Measurements from ENCODE around the gene ERMP1. TPM values are rescaled to one million over a fixed set of nuclear protein-coding genes. Genes with fewer than 3 reads are reported as not detected.

ERMP1 gene
- polyA plus RNA-seq, 1 experiment: 6.1 TPM

DNA sequence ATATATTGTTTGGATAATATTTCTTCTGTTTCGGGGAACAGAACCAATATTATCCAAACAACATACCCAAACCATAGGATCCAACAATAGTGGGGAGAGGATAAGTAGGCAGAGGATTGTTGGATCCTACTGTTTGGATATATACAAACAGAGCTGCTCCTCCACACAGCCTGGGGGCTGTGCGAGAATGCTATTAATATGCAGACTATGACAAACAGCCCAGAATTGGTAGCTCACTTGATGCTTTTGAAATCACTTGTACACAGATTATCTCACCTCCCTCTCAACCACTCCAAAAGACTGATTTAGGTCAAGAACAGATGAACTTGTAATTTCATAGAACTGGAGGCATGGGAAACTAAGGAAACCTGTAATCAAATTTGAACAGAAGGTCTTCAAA lies 33.4 kb upstream of the ERMP1 start:
- TF ChIP-seq, protein P1, sequence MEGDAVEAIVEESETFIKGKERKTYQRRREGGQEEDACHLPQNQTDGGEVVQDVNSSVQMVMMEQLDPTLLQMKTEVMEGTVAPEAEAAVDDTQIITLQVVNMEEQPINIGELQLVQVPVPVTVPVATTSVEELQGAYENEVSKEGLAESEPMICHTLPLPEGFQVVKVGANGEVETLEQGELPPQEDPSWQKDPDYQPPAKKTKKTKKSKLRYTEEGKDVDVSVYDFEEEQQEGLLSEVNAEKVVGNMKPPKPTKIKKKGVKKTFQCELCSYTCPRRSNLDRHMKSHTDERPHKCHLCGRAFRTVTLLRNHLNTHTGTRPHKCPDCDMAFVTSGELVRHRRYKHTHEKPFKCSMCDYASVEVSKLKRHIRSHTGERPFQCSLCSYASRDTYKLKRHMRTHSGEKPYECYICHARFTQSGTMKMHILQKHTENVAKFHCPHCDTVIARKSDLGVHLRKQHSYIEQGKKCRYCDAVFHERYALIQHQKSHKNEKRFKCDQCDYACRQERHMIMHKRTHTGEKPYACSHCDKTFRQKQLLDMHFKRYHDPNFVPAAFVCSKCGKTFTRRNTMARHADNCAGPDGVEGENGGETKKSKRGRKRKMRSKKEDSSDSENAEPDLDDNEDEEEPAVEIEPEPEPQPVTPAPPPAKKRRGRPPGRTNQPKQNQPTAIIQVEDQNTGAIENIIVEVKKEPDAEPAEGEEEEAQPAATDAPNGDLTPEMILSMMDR (IDR thresholded peaks at IDR 0.05; ENCODE audit: low read depth, low read length): no peak
- no peaks in the 10 kb centered on the region for H3K9me3 ChIP-seq (ENCODE audit: control insufficient read depth, insufficient read depth, low read length)
- CTCF ChIA-PET: interaction anchor here (0.6 to 1.3 kb wide), 2 partner anchors 20 to 67 kb away, joined by 3 to 6 read pairs; no protein-coding TSS in a partner anchor
- peaks cover 8% of the 10 kb centered on the region for H3K27me3 ChIP-seq (ENCODE audit: control insufficient read depth, insufficient read depth, low read length)
- no peak overlapping the region for H3K4me3 ChIP-seq (ENCODE audit: low read depth, low read length)
- H3K27ac ChIP-seq (ENCODE audit: low read depth, low read length): no peak overlapping the region
- no peak for DNase-seq (ENCODE audit: low read depth, low spot score)
- POLR2A ChIA-PET: no interaction called here

DNA sequence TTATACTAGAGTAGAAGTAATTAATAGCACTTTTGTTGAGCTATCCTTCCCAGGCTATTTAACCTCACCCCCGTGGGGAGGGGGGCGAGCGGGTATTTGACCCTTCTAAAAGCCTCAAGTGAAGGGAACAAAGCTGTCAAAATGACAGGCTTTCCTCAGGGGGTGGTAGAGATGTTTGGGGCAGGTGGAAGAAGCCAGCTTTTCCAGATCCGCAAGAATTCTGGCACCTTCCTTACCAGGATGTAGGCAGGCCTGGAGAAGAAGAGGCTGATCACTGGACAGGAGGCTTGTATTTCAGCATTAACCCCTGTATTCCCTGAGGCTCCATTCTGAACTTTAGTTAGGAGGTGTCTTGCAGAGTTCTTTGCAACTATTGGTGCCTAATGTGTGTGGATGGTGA lies 31.5 kb upstream of the ERMP1 start:
- TF ChIP-seq, protein P1 (IDR thresholded peaks at IDR 0.05; ENCODE audit: low read depth, low read length): no peak
- no peak overlapping the region for H3K27ac ChIP-seq (ENCODE audit: low read depth, low read length)
- CTCF ChIA-PET: interaction anchor here (1.4 to 1.7 kb wide), 2 partner anchors 22 to 190 kb away, joined by 3 to 8 read pairs; no protein-coding TSS in a partner anchor
- no peak overlapping the region for H3K4me3 ChIP-seq (ENCODE audit: low read depth, low read length)
- POLR2A ChIA-PET: no interaction called here
- H3K27me3 ChIP-seq (ENCODE audit: control insufficient read depth, insufficient read depth, low read length): peaks cover 13% of the 10 kb centered on the region
- no peak for DNase-seq (ENCODE audit: low read depth, low spot score)
- no peaks in the 10 kb centered on the region for H3K9me3 ChIP-seq (ENCODE audit: control insufficient read depth, insufficient read depth, low read length)

DNA sequence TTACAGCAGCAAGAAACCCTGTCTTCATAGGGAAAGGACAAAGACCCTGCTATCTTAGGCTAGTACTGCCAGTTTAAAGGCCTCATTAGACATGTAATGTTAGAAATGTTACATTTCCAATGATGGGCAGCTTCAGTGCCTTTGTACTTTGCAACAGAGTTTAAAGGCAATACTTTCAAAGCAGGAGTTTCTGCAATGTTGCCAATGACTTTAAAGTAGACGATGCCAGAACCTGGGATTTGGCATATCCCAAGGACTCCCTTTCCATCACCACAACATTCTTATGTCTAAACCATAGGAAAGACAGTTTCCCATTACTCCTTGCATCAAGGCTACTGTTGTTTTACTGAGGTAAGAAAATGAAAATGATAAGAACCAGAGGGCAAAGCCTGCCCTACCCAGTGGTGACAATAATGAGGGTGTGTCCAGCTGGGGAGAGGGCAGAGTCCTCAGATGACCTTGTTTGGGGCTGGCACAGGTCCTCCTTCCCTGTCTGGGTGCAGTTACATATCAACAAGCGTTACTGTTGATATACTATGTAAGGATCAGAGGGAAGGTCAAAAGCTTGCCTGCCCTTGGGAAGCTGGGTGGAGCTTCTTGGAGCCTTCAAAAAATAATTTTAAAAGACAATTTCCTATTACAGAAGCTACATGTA lies 30.3 kb upstream of the ERMP1 start:
- TF ChIP-seq, protein P1 (IDR thresholded peaks at IDR 0.05; ENCODE audit: low read depth, low read length): no peak
- DNase-seq (ENCODE audit: low read depth, low spot score): no peak
- Histone ChIP-seq H3K9me3 (ENCODE audit: control insufficient read depth, insufficient read depth, low read length) (no peaks in the 10 kb centered on the region), H3K27ac (ENCODE audit: low read depth, low read length) (no peak overlapping the region), H3K4me3 (ENCODE audit: low read depth, low read length) (no peak overlapping the region), H3K27me3 (ENCODE audit: control insufficient read depth, insufficient read depth, low read length) (peaks cover 22% of the 10 kb centered on the region)
- POLR2A ChIA-PET: no interaction called here
- CTCF ChIA-PET: interaction anchor here (1.4 to 1.7 kb wide), 2 partner anchors 23 to 191 kb away, joined by 3 to 8 read pairs; no protein-coding TSS in a partner anchor

DNA sequence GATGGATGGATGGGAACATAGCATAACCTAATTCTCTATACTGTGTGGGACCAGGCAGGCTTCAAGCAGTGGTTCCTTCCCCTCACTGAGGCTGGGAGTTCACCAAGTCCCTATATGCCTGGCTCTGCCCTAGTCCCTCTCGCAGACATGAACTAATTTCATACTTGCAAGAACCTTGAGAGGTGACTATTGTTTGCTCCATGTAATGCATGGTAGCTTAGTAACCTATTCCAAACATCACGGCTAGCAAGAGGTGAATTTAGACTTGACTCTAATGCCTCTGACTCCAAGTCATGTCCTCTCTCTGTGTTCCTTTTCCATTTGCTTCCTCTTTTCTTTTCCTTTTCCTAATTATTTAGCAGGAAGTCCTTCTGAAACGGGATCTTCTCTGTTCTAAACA lies 25.9 kb upstream of the ERMP1 start:
- CTCF ChIA-PET: interaction anchor here (0.6 to 2.6 kb wide), 2 partner anchors 28 to 901 kb away, joined by 5 to 14 read pairs; no protein-coding TSS in a partner anchor
- POLR2A ChIA-PET: no interaction called here
- Histone ChIP-seq H3K27ac (ENCODE audit: low read depth, low read length) (no peak overlapping the region), H3K4me3 (ENCODE audit: low read depth, low read length) (no peak overlapping the region), H3K9me3 (ENCODE audit: control insufficient read depth, insufficient read depth, low read length) (no peaks in the 10 kb centered on the region), H3K27me3 (ENCODE audit: control insufficient read depth, insufficient read depth, low read length) (peaks cover 31% of the 10 kb centered on the region)
- TF ChIP-seq, protein P1 (IDR thresholded peaks at IDR 0.05; ENCODE audit: low read depth, low read length): no peak
- DNase-seq (ENCODE audit: low read depth, low spot score): no peak

DNA sequence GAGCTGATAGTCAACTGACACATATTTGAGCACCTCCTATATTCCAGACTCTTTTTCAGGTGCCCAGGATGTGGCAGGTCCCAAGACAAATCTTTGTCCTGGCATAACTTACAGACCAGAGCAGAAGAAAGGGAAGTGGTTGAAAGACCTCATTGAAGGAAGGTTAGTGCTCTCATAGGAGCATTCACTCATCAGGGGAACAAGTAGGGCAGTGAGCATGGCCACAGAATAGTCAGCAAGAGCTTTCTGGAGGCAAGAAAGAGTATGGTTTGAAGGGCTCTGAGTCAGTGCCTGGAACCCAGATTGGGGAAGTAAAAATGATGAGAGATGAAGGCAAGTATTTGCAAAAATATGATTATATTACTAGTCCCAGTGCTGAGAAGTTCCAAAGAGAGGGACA lies 25.0 kb upstream of the ERMP1 start:
- ChIA-PET POLR2A (no interaction called here), CTCF (interaction anchor here (2.6 kb wide), 1 partner anchor 28 kb away, joined by 14 read pairs; no protein-coding TSS in a partner anchor)
- no peak for DNase-seq (ENCODE audit: low read depth, low spot score)
- TF ChIP-seq, protein P1 (IDR thresholded peaks at IDR 0.05; ENCODE audit: low read depth, low read length): no peak
- Histone ChIP-seq H3K9me3 (ENCODE audit: control insufficient read depth, insufficient read depth, low read length) (no peaks in the 10 kb centered on the region), H3K27ac (ENCODE audit: low read depth, low read length) (no peak overlapping the region), H3K4me3 (ENCODE audit: low read depth, low read length) (no peak overlapping the region), H3K27me3 (ENCODE audit: control insufficient read depth, insufficient read depth, low read length) (peaks cover 36% of the 10 kb centered on the region)
